Liver (tissue), 9 donors: ENCODE measurements around the gene CCDC82. TPM values are rescaled to one million over a fixed set of nuclear protein-coding genes. Genes with fewer than 3 reads are reported as not detected.

ENCODE experiments used
- DNase-seq: peaks from one replicate; pipeline ENCODE4 v3.0.0-alpha.2; 2017; ENCODE audit warnings: low spot score
- H3K27ac ChIP-seq, 2 donors: one replicate each; pipeline ENCODE4 v1.7.0; 2013; ENCODE audit warnings: inconsistent platforms in 2 of 2, low read length in 2 of 2, control low read depth in 1 of 2, low read depth in 1 of 2, mild to moderate bottlenecking in 1 of 2
- H3K27me3 ChIP-seq, 4 donors: one replicate each; pipeline versions ENCODE4 v1.6.1 to v1.7.0; 2013; ENCODE audit warnings: low read length in 3 of 4, inconsistent platforms in 1 of 4, mild to moderate bottlenecking in 1 of 4, moderate library complexity in 1 of 4; ENCODE audit not compliant: control insufficient read depth in 4 of 4, insufficient read depth in 4 of 4
- H3K36me3 ChIP-seq, 4 donors: one replicate each; pipeline versions ENCODE4 v1.6.1 to v1.7.0; 2013; ENCODE audit warnings: low read length in 3 of 4, mild to moderate bottlenecking in 3 of 4, low read depth in 1 of 4, moderate library complexity in 1 of 4; ENCODE audit not compliant: control insufficient read depth in 4 of 4, insufficient read depth in 3 of 4
- H3K4me1 ChIP-seq, 4 donors: one replicate each; pipeline versions ENCODE4 v1.6.1 to v1.7.0; 2013; ENCODE audit warnings: low read length in 3 of 4, mild to moderate bottlenecking in 3 of 4, moderate library complexity in 1 of 4; ENCODE audit not compliant: control insufficient read depth in 4 of 4, insufficient read depth in 4 of 4
- H3K4me3 ChIP-seq, 3 donors: one replicate each; pipeline versions ENCODE4 v1.6.1 to v1.7.0; 2013; ENCODE audit warnings: low read length in 3 of 3, control low read depth in 1 of 3, low read depth in 1 of 3, mild to moderate bottlenecking in 1 of 3
- H3K9ac ChIP-seq, 2 donors: one replicate each; pipeline ENCODE4 v1.7.0; 2013; ENCODE audit warnings: low read length in 2 of 2, mild to moderate bottlenecking in 2 of 2, moderate library complexity in 2 of 2, control low read depth in 1 of 2, low read depth in 1 of 2
- H3K9me3 ChIP-seq, 4 donors: one replicate each; pipeline versions ENCODE4 v1.6.1 to v1.7.0; 2013; ENCODE audit warnings: low read length in 3 of 4; ENCODE audit not compliant: control insufficient read depth in 4 of 4
- EGR1 ChIP-seq, 2 donors: IDR thresholded peaks; 2 replicates each; pipeline ENCODE4 v1.6.1; 2016 to 2018; ENCODE audit warnings: antibody characterized with exemption in 2 of 2, low read depth in 2 of 2
- FOXA1 ChIP-seq: IDR thresholded peaks from 2 replicates; pipeline ENCODE4 v1.6.1; 2016; ENCODE audit warnings: antibody characterized with exemption
- FOXA2 ChIP-seq: IDR thresholded peaks from 2 replicates; pipeline ENCODE4 v1.6.1; 2016; ENCODE audit warnings: antibody characterized with exemption
- GABPA ChIP-seq, 2 donors: IDR thresholded peaks in 1 of 2; conservative IDR thresholded peaks in 1 of 2; 2 replicates each; pipeline ENCODE4 v1.6.1; 2016; ENCODE audit warnings: antibody characterized with exemption in 2 of 2, mild to moderate bottlenecking in 1 of 2, moderate library complexity in 1 of 2
- HNF4A ChIP-seq, 2 donors: conservative IDR thresholded peaks; 2 replicates each; pipeline ENCODE4 v1.6.1; 2016; ENCODE audit warnings: antibody characterized with exemption in 2 of 2, mild to moderate bottlenecking in 2 of 2
- HNF4G ChIP-seq: IDR thresholded peaks from 2 replicates; pipeline ENCODE4 v1.6.1; 2016; ENCODE audit warnings: antibody characterized with exemption
- JUND ChIP-seq, 2 donors: IDR thresholded peaks; 2 replicates each; pipeline ENCODE4 v1.6.1; 2016; ENCODE audit warnings: antibody characterized with exemption in 2 of 2
- NR2F2 ChIP-seq: IDR thresholded peaks from 2 replicates; pipeline ENCODE4 v1.6.1; 2016; ENCODE audit warnings: antibody characterized with exemption
- RAD21 ChIP-seq, 2 donors: IDR thresholded peaks; 2 replicates each; pipeline ENCODE4 v1.6.1; 2016; ENCODE audit warnings: antibody characterized with exemption in 2 of 2, mild to moderate bottlenecking in 2 of 2
- RXRA ChIP-seq, 2 donors: IDR thresholded peaks; 2 replicates each; pipeline ENCODE4 v1.6.1; 2017 to 2018; ENCODE audit warnings: antibody characterized with exemption in 2 of 2, mild to moderate bottlenecking in 1 of 2
- TAF1 ChIP-seq: conservative IDR thresholded peaks from 2 replicates; pipeline ENCODE4 v1.6.1; 2016; ENCODE audit warnings: antibody characterized with exemption, mild to moderate bottlenecking
- YY1 ChIP-seq: IDR thresholded peaks from 2 replicates; pipeline ENCODE4 v1.6.1; 2016; ENCODE audit warnings: antibody characterized with exemption, mild to moderate bottlenecking
- WGBS: extraction: QIAGEN DNeasy Blood & Tissue Kit; methylation state at CpG from one replicate; pipeline ENCODE4 v1.1.7; 2013; 5-methylcytosine and 5-hydroxymethylcytosine counted together
- polyA plus RNA-seq, 2 donors: library from polyadenylated mRNA; stranded (reverse) in 1 of 2; unstranded in 1 of 2; fragments of 200-250 nt in 1 of 2; fragments of >200 nt in 1 of 2; fragmentation: Nextera tagmentation in 1 of 2; extraction: Ambion mirVana in 1 of 2; gene quantifications; one replicate each; pipeline versions ENCODE4 v1.2.1 to v1.2.3, GENCODE V29; 2013 to 2015
- total RNA-seq, 2 donors: library from RNA; depleted of rRNA; stranded (reverse); fragments of >200 nt; gene quantifications; one replicate each; pipeline ENCODE4 v1.2.3, GENCODE V29; 2014
- TF ChIP-seq, protein P1 (sequence below): IDR thresholded peaks from 2 replicates; pipeline ENCODE4 v1.6.1; 2016; ENCODE audit warnings: antibody characterized with exemption
- TF ChIP-seq, protein P2 (sequence below): fragments of 150-350 bp; IDR thresholded peaks from 2 replicates; pipeline ENCODE4 v1.5.1; 2017; ENCODE audit warnings: improper control_type of control experiment, low read depth, low read length; ENCODE audit not compliant: missing input control
- TF ChIP-seq, protein P3 (sequence below): IDR thresholded peaks from 2 replicates; pipeline ENCODE4 v1.6.1; 2016; ENCODE audit warnings: antibody characterized with exemption, mild to moderate bottlenecking
- TF ChIP-seq, protein P4 (sequence below): IDR thresholded peaks from 2 replicates; pipeline ENCODE4 v1.6.1; 2016; ENCODE audit warnings: antibody characterized with exemption
- TF ChIP-seq, protein P5 (sequence below): IDR thresholded peaks from 2 replicates; pipeline ENCODE4 v1.6.1; 2016; ENCODE audit warnings: antibody characterized with exemption
- donor health status: healthy.
- donor health status: healthy.
- donor health status: healthy.
- donor health status: healthy.
- donor health status: healthy.

The CCDC82 gene
- total and polyA plus RNA-seq, 4 donors = 4.5 to 14.5 (median 11.0) TPM

DNA sequence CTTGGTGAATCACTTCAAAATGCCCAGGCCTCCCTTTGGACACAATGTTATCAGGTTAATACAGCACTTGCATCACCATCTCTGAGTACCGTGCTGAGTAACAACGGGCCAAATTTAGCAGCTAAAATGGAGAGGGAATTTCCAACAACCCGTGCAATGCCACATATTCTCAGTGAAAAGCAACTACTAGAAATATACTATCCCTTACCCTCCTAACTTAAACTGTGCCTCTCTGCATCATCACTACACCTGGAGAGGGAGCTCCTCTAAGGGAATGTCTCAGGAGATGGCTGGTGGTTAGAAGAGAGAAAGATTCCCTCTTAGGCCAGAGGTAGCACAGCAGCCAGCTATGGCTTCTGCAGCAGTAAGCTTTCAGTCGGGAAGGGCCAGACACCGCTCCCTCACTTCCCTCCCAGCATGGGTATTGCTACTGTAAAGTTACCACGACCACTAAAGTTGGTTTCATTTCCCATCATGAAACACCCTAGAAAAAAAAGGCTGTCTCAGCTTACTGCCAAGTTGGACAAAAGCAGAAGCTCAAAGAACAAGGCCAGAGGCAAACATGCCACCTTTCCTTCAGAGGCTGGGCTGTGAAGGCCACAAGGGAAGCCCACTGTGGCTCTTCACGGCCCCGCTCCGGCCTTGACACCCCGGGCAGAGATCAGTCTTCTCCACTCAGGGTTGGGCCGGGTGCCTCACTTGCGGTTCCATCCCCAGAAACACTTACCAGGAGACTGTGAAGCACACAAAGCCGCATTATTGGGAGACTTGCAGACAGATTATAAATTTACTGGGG lies 50.6 kb downstream of the CCDC82 start:
- 54% methylated on average over 13 of the region's 13 CpGs for WGBS
- peaks cover 2 to 18% (median 6%) of the 10 kb centered on the region in 4 donors for H3K4me1 ChIP-seq
- no peaks in the 10 kb centered on the region for H3K27me3 ChIP-seq
- H3K27ac ChIP-seq = peak overlapping the region; percentile 62 to 74
- no peak for TF ChIP-seq HNF4G
- TF ChIP-seq RXRA (IDR thresholded peaks at IDR 0.05) = no peak
- TF ChIP-seq RAD21 (IDR thresholded peaks at IDR 0.05) = peak; percentile 8 to 30
- no peak for DNase-seq
- H3K9ac ChIP-seq = peak overlapping the region in 1 of 2 donors; percentile 42
- no peaks in the 10 kb centered on the region for H3K9me3 ChIP-seq
- no peak overlapping the region for H3K4me3 ChIP-seq
- H3K36me3 ChIP-seq = no peaks in the 10 kb centered on the region

DNA sequence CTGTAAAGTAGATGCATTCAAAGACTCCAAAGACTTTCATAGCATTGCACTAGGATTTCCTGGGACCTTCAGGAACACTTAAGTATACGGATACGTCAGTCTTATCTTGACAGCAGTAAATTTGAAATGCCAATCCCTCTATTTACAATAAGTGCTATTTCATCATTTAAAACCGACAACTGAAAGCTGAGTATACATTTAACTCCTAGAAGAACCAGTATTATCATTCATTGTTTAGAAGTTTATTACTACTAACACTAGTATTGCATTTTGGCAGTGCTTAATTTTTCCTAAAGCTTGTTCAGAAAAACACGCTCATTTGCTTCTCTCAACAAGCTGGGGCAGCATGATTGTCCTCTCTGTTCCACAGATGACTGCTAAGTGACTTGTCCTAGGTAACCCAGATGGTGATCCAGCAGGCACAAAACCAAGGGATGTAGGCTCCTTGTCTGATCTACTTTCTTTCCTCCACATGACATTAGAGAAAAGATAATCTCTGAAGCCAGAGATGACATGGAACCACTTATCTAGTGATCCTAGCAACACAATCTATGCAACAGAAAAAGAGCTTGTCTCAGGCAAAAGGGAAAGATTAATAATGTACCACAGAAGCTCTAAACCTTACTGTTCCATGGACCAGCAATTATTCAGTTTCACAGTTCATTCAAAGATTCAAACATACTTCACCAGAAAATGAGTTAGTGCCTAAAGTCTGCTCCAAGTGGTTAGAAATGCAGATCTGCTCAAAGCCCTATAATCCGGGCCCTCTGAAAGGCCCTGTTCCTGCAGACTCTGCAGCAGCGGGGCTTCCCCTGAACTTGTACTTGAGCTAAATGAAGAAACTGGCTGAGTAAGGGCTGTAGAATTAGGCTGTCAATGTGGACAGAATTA lies 51.9 kb downstream of the CCDC82 start:
- WGBS = 66% methylated on average over 6 of the region's 6 CpGs
- Histone ChIP-seq H3K4me1 (peaks cover 2 to 12% (median 6%) of the 10 kb centered on the region in 4 donors), H3K36me3 (no peaks in the 10 kb centered on the region), H3K4me3 (no peak overlapping the region), H3K27me3 (no peaks in the 10 kb centered on the region), H3K9me3 (no peaks in the 10 kb centered on the region), H3K9ac (peak overlapping the region in 1 of 2 donors; percentile 49), H3K27ac (no peak overlapping the region)
- TF ChIP-seq RAD21 (IDR thresholded peaks at IDR 0.05) = peak in 1 of 2 donors; percentile 22
- no peak for TF ChIP-seq JUND (IDR thresholded peaks at IDR 0.05)
- no peak for DNase-seq

DNA sequence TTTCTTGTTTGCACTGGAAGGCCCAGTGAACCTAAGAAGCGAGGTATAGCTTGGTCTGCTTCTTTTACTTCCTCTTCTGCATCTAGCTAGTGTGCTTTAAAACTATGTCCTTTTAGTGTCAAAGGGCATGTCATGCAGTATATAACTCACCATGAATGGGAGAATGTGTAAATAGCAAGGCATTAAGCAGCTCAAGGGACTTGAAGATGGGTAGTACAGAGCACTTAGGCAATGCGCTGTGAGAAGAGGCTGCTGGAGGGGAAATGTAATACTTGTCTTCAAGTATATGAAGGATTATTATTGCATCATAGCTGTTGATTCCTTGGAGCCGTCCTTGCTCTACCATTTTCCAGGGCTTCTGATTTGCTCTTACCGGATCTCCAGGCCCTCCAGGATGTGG lies 54.3 kb downstream of the CCDC82 start:
- 85% methylated on average over 4 of the region's 4 CpGs for WGBS

More for the DNA sequence above, 54.3 kb downstream of the CCDC82 start:
- H3K36me3 ChIP-seq = no peaks in the 10 kb centered on the region
- TF ChIP-seq EGR1 (IDR thresholded peaks at IDR 0.05; ENCODE audit: low read depth in 2 of 2) (no peak), FOXA1 (no peak), NR2F2 (no peak), HNF4G (no peak), YY1 (no peak), RAD21 (IDR thresholded peaks at IDR 0.05) (no peak), JUND (IDR thresholded peaks at IDR 0.05) (no peak), TAF1 (no peak), RXRA (IDR thresholded peaks at IDR 0.05) (no peak), HNF4A (conservative IDR thresholded peaks at IDR 0.05) (no peak), FOXA2 (no peak), GABPA (IDR thresholded peaks at IDR 0.05 in 1 of 2, conservative IDR thresholded peaks at IDR 0.05 in 1 of 2) (no peak)
- TF ChIP-seq, protein P1, sequence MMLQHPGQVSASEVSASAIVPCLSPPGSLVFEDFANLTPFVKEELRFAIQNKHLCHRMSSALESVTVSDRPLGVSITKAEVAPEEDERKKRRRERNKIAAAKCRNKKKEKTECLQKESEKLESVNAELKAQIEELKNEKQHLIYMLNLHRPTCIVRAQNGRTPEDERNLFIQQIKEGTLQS = no peak
- TF ChIP-seq, protein P2, sequence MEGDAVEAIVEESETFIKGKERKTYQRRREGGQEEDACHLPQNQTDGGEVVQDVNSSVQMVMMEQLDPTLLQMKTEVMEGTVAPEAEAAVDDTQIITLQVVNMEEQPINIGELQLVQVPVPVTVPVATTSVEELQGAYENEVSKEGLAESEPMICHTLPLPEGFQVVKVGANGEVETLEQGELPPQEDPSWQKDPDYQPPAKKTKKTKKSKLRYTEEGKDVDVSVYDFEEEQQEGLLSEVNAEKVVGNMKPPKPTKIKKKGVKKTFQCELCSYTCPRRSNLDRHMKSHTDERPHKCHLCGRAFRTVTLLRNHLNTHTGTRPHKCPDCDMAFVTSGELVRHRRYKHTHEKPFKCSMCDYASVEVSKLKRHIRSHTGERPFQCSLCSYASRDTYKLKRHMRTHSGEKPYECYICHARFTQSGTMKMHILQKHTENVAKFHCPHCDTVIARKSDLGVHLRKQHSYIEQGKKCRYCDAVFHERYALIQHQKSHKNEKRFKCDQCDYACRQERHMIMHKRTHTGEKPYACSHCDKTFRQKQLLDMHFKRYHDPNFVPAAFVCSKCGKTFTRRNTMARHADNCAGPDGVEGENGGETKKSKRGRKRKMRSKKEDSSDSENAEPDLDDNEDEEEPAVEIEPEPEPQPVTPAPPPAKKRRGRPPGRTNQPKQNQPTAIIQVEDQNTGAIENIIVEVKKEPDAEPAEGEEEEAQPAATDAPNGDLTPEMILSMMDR = no peak
- TF ChIP-seq, protein P3, sequence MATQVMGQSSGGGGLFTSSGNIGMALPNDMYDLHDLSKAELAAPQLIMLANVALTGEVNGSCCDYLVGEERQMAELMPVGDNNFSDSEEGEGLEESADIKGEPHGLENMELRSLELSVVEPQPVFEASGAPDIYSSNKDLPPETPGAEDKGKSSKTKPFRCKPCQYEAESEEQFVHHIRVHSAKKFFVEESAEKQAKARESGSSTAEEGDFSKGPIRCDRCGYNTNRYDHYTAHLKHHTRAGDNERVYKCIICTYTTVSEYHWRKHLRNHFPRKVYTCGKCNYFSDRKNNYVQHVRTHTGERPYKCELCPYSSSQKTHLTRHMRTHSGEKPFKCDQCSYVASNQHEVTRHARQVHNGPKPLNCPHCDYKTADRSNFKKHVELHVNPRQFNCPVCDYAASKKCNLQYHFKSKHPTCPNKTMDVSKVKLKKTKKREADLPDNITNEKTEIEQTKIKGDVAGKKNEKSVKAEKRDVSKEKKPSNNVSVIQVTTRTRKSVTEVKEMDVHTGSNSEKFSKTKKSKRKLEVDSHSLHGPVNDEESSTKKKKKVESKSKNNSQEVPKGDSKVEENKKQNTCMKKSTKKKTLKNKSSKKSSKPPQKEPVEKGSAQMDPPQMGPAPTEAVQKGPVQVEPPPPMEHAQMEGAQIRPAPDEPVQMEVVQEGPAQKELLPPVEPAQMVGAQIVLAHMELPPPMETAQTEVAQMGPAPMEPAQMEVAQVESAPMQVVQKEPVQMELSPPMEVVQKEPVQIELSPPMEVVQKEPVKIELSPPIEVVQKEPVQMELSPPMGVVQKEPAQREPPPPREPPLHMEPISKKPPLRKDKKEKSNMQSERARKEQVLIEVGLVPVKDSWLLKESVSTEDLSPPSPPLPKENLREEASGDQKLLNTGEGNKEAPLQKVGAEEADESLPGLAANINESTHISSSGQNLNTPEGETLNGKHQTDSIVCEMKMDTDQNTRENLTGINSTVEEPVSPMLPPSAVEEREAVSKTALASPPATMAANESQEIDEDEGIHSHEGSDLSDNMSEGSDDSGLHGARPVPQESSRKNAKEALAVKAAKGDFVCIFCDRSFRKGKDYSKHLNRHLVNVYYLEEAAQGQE = no peak
- TF ChIP-seq, protein P4, sequence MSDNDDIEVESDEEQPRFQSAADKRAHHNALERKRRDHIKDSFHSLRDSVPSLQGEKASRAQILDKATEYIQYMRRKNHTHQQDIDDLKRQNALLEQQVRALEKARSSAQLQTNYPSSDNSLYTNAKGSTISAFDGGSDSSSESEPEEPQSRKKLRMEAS = no peak
- TF ChIP-seq, protein P5, sequence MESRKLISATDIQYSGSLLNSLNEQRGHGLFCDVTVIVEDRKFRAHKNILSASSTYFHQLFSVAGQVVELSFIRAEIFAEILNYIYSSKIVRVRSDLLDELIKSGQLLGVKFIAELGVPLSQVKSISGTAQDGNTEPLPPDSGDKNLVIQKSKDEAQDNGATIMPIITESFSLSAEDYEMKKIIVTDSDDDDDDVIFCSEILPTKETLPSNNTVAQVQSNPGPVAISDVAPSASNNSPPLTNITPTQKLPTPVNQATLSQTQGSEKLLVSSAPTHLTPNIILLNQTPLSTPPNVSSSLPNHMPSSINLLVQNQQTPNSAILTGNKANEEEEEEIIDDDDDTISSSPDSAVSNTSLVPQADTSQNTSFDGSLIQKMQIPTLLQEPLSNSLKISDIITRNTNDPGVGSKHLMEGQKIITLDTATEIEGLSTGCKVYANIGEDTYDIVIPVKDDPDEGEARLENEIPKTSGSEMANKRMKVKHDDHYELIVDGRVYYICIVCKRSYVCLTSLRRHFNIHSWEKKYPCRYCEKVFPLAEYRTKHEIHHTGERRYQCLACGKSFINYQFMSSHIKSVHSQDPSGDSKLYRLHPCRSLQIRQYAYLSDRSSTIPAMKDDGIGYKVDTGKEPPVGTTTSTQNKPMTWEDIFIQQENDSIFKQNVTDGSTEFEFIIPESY = no peak
- H3K4me1 ChIP-seq = peaks cover 0 to 14% (median 10%) of the 10 kb centered on the region in 4 donors
- H3K27me3 ChIP-seq = no peaks in the 10 kb centered on the region
- no peak overlapping the region for H3K9ac ChIP-seq
- no peak for DNase-seq
- H3K4me3 ChIP-seq = no peak overlapping the region
- no peak overlapping the region for H3K27ac ChIP-seq
- H3K9me3 ChIP-seq = no peaks in the 10 kb centered on the region
